Heart left ventricle (tissue), 16 donors: ENCODE results near the gene FOXP2. TPM values are rescaled to one million over a fixed set of nuclear protein-coding genes. Genes with fewer than 3 reads are reported as not detected.

Experiments used
- ATAC-seq, 4 donors: fragments of 200-7000 bp; cut with Tn5 transposase; one replicate each; pipeline ENCODE4 v1.9.1; 2020 to 2022; ENCODE audit warnings: moderate library complexity in 4 of 4, mild to moderate bottlenecking in 3 of 4, moderate number of reproducible peaks in 1 of 4
- DNase-seq, 5 donors: peaks; one replicate each; pipeline ENCODE4 v3.0.0-alpha.2; 2020
- H3K27ac ChIP-seq, 12 donors: fragments of 200-600 bp; sonication (generic) in 4 of 12; one replicate each; pipeline versions ENCODE4 v1.5.0 to v1.8.0; 2016 to 2022; ENCODE audit warnings: mild to moderate bottlenecking in 2 of 12
- H3K27me3 ChIP-seq, 9 donors: fragments of 200-600 bp; sonication (generic) in 2 of 9; one replicate each; pipeline versions ENCODE4 v1.5.1 to v1.8.0; 2016 to 2022; ENCODE audit warnings: mild to moderate bottlenecking in 3 of 9
- H3K36me3 ChIP-seq, 9 donors: fragments of 200-600 bp; sonication (generic) in 2 of 9; one replicate each; pipeline versions ENCODE4 v1.5.0 to v1.8.0; 2018 to 2022; ENCODE audit warnings: mild to moderate bottlenecking in 2 of 9
- H3K4me1 ChIP-seq, 12 donors: fragments of 200-600 bp; sonication (generic) in 4 of 12; one replicate each; pipeline versions ENCODE4 v1.5.0 to v1.8.0; 2016 to 2022; ENCODE audit warnings: mild to moderate bottlenecking in 3 of 12
- H3K4me3 ChIP-seq, 12 donors: fragments of 200-600 bp; sonication (generic) in 4 of 12; one replicate each; pipeline versions ENCODE4 v1.5.0 to v1.8.0; 2017 to 2022; ENCODE audit warnings: mild to moderate bottlenecking in 9 of 12, moderate library complexity in 4 of 12
- H3K9me3 ChIP-seq, 12 donors: fragments of 200-600 bp; sonication (generic) in 4 of 12; one replicate each; pipeline versions ENCODE4 v1.5.0 to v1.8.0; 2016 to 2022; ENCODE audit warnings: mild to moderate bottlenecking in 1 of 12
- POLR2A ChIP-seq, 2 donors: fragments of 450-650 bp; IDR thresholded peaks; one replicate each; pipeline ENCODE4 v1.6.1; 2017; ENCODE audit warnings: antibody characterized with exemption in 2 of 2, mild to moderate bottlenecking in 2 of 2, moderate library complexity in 2 of 2
- WGBS, 4 donors: extraction: QIAGEN DNeasy Blood & Tissue Kit in 2 of 4; methylation state at CpG; one replicate each; pipeline versions ENCODE4 v1.1.5 to v1.1.7; 2013 to 2018; 5-methylcytosine and 5-hydroxymethylcytosine counted together
- intact Hi-C, 10 donors: fragments of 100-400 bp; cut with DNase I; formaldehyde crosslinking; loops; one replicate each; pipeline versions ENCODE4 v1.11.1 to v1.14.2; 2022
- polyA plus RNA-seq, 2 donors: library from polyadenylated mRNA; stranded (reverse); fragments of 200-250 nt; gene quantifications; one replicate each; pipeline ENCODE4 v1.2.3, GENCODE V29; 2013
- total RNA-seq, 9 donors: library from RNA; depleted of rRNA in 2 of 9; stranded (reverse); fragments of >200 nt in 2 of 9; fragmentation: NEBNext Ultra II Directional in 3 of 9; extraction: Animal tissue kit (Norgen Biotek cat#: 25700) in 3 of 9; gene quantifications; one replicate each; pipeline versions ENCODE4 v1.1.0 to v1.2.4, GENCODE V29; 2016 to 2023
- TF ChIP-seq, protein P1 (sequence below), 12 donors: fragments of 200-600 bp; sonication (generic) in 4 of 12; IDR thresholded peaks; one replicate each; pipeline versions ENCODE4 v1.5.0 to v1.8.0; 2018 to 2022; ENCODE audit warnings: antibody characterized with exemption in 12 of 12, mild to moderate bottlenecking in 5 of 12
- donor health status: ischemic (EF 13 %, LVEDD 7.1; RV severe dilation, severe dysfunction).
- donor health status: healthy with polysubstance abuse.
- donor health status: DM: no; HTN: yes; CAD: no.
- donor health status: DM: no; HTN: no; CAD: no.
- donor health status: ischemic (EF 25% LVEDD 6.9; RV normal size, moderate dysfunction).
- donor health status: ischemic (EF 25% LVEDD 5.7; RV mildly dilated, moderate dysfunction).
- donor health status: healthy.
- donor health status: DM: yes; HTN: yes; CAD: no.
- donor health status: ischemic (EF 35%, LVEDD 5.7; RV mildly dilated, moderate dysfunction).
- donor health status: nonischemic (EF 11% LVEDD 7.7; RV severe dilation, severe dysfunction).
- donor health status: DM: yes; HTN: yes; CAD: no.
- donor health status: PGD.
- donor health status: ischemic (EF 29% LVEDD 5.4; RV normal size, mild dysfunction).
- donor health status: nonischemic (EF 23%, LVEDD 6.1; RV moderate dilation, normal function).

FOXP2 gene
- total and polyA plus RNA-seq, 11 donors = 0.25 to 3.7 (median 1.9) TPM

DNA sequence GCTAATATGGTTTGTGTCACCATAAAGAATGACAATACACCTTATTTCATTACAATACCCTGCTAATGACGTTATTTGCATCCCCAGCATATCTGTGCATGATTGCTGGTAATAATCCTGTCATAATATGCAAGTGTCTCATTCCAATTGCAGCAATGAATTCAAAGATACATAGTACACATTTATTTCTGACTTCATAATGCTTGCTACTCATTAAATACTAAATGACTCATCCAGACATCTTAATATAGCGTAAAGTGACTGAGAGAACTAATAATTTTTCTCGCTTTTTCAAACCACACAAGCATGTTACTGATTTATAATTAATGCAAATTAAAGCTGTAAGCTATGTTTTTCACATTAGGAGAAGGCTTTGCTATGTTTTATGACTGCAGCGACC is 272.6 kb downstream of the FOXP2 start:
- TF ChIP-seq, protein P1, sequence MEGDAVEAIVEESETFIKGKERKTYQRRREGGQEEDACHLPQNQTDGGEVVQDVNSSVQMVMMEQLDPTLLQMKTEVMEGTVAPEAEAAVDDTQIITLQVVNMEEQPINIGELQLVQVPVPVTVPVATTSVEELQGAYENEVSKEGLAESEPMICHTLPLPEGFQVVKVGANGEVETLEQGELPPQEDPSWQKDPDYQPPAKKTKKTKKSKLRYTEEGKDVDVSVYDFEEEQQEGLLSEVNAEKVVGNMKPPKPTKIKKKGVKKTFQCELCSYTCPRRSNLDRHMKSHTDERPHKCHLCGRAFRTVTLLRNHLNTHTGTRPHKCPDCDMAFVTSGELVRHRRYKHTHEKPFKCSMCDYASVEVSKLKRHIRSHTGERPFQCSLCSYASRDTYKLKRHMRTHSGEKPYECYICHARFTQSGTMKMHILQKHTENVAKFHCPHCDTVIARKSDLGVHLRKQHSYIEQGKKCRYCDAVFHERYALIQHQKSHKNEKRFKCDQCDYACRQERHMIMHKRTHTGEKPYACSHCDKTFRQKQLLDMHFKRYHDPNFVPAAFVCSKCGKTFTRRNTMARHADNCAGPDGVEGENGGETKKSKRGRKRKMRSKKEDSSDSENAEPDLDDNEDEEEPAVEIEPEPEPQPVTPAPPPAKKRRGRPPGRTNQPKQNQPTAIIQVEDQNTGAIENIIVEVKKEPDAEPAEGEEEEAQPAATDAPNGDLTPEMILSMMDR (IDR thresholded peaks at IDR 0.05) = no peak
- TF ChIP-seq POLR2A (IDR thresholded peaks at IDR 0.05) = no peak
- ATAC-seq (no peak), DNase-seq (no peak)
- no peaks in the 10 kb centered on the region for H3K27me3 ChIP-seq
- WGBS, 4 donors = 88 to 92% (median 90%) methylated on average over 4 of the region's 4 CpGs
- no peak overlapping the region for H3K27ac ChIP-seq
- H3K4me1 ChIP-seq = no peaks in the 10 kb centered on the region
- intact Hi-C loops = no loop called here
- H3K9me3 ChIP-seq = no peaks in the 10 kb centered on the region
- H3K4me3 ChIP-seq = no peak overlapping the region
- H3K36me3 ChIP-seq = peaks cover 0 to 3% (median 0%) of the 10 kb centered on the region in 9 donors

DNA sequence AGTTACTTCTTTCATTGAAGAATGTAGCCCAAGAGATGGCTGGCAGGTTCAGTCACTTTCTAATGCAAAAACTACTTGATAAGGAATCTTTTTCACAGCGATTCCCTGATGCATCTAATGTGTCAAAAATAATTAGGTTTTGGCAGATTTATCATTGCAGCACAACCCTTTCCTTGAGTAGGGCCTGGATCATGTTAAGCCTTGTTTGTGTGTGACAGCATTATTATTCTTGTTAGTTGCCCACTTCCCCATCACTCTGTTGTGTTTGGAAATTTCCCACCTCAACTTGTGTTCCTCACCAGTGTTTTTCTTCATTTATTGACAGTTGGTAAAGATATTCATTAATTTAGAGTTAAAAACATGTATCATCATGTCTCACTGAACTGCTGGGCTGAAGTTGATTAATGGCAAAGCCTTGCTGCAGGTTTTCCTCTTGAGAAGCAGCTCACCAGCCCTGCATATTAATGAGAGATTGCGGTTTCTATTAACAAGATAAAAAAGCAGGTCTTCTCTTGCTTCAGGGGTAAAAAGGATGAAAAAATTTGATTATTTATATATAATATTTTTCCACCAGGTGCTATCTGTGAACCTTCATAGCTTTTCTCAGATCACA is 273.9 kb downstream of the FOXP2 start:
- Histone ChIP-seq H3K4me1 (no peaks in the 10 kb centered on the region), H3K4me3 (no peak overlapping the region), H3K27me3 (no peaks in the 10 kb centered on the region), H3K36me3 (peaks cover 0 to 3% (median 0%) of the 10 kb centered on the region in 9 donors), H3K9me3 (no peaks in the 10 kb centered on the region), H3K27ac (no peak overlapping the region)
- no peak for DNase-seq
- no peak for ATAC-seq
- WGBS, 4 donors = 47 to 60% (median 57%) methylated on average over 2 of the region's 2 CpGs
- intact Hi-C loops = no loop called here
- TF ChIP-seq, protein P1 (IDR thresholded peaks at IDR 0.05) = no peak
- TF ChIP-seq POLR2A (IDR thresholded peaks at IDR 0.05) = no peak

DNA sequence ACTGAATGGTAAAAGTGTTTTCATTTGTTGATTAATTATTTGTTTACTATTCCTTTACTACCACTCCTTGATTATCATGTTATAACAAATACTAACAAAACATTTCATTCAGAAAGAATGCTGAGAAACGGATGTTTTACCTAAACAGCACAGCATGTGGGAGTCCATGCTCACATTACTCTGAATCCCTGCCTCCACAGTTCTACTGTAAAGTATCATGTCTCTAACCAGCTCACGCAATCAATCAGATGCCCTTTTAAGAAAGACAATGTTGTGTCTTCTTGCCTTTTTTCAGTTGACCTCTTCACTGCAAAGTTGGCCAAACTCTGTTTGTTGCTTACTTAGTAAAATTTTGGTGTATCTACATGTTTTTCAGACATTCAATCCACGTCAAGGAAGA is 274.8 kb downstream of the FOXP2 start:
- Histone ChIP-seq H3K4me3 (no peak overlapping the region), H3K36me3 (peaks cover 0 to 3% (median 0%) of the 10 kb centered on the region in 9 donors), H3K9me3 (no peaks in the 10 kb centered on the region), H3K27me3 (no peaks in the 10 kb centered on the region), H3K4me1 (no peaks in the 10 kb centered on the region), H3K27ac (no peak overlapping the region)
- TF ChIP-seq, protein P1 (IDR thresholded peaks at IDR 0.05) = no peak
- TF ChIP-seq POLR2A (IDR thresholded peaks at IDR 0.05) = no peak
- intact Hi-C loops = no loop called here
- ATAC-seq (no peak), DNase-seq (no peak)
- WGBS, 4 donors = 65 to 79% (median 74%) methylated on average over 3 of the region's 3 CpGs

DNA sequence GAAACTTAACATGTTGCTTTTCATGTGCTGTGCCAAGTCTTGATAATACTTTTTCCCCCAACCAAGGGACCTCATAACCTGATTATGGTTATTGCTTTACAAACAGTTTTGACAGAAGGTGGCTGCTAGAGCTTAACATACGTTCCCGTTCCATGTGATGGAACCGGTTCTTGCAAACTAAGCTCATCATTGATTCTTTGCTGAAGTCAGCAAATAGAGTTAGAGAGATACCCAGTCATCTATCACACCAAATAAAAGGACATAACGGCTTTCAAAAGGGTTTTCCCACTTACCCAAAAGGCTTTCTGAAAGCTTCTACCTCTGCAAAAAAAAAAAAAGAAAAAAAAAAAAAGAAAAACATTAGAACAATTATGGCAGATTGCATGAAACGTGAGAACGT is 277.0 kb downstream of the FOXP2 start:
- 89 to 91% (median 90%) methylated on average over 6 of the region's 6 CpGs for WGBS, 4 donors
- H3K27ac ChIP-seq = no peak overlapping the region
- TF ChIP-seq POLR2A (IDR thresholded peaks at IDR 0.05) = no peak
- TF ChIP-seq, protein P1 (IDR thresholded peaks at IDR 0.05) = no peak
- H3K27me3 ChIP-seq = no peaks in the 10 kb centered on the region
- no peak overlapping the region for H3K4me3 ChIP-seq
- ATAC-seq = no peak
- no peaks in the 10 kb centered on the region for H3K9me3 ChIP-seq
- H3K4me1 ChIP-seq = no peaks in the 10 kb centered on the region
- DNase-seq = no peak
- H3K36me3 ChIP-seq = peaks cover 0 to 3% (median 0%) of the 10 kb centered on the region in 9 donors
- intact Hi-C loops = no loop called here
